A673 (cell line): ENCODE data around the gene ZC3H12C.

Source experiments
- CTCF ChIP-seq: fragments of 300-800, 200-600 bp; sonication (generic); conservative IDR thresholded peaks from 2 replicates; pipeline ENCODE4 v1.5.1; 2017; ENCODE audit warnings: low read depth, mild to moderate bottlenecking, antibody characterized with exemption, low read length, moderate library complexity, mixed read lengths
- EZH2 ChIP-seq: fragments of 200-600 bp; sonication (generic); IDR thresholded peaks from 2 replicates; pipeline ENCODE4 v1.6.1; 2017; ENCODE audit warnings: borderline replicate concordance, low read depth, mild to moderate bottlenecking, mixed read lengths, antibody characterized with exemption, low read length; ENCODE audit not compliant: poor library complexity, severe bottlenecking

DNA sequence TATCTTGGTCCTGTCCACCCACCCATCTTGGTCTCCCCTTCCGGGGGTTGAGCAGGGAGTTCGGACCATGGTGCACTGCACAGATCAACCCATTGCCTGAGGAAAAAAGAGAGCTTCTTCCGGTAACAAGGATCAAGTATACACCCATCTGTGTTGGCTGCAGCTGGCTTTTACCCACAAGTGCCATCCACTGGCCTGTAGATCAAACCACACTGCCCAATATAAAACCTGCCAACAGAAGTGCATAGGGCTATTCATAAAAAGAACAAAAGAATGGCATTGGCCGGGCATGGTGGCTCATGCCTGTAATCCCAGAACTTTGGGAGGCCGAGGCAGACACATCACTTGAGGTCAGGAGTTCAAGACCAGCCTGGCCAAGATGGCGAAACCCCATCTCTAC lies 94.5 kb downstream of the ZC3H12C start:
- TF ChIP-seq CTCF (no peak), EZH2 (no peak)
